ENCODE data around the gene MLLT3. TPM values are rescaled to one million over a fixed set of nuclear protein-coding genes. Genes with fewer than 3 reads are reported as not detected.

MLLT3 gene
- total and polyA plus RNA-seq, 2 of the 8 experiments (the other 6 are each of a cell fraction or from before 2014, with no cell fraction given), result 5.9 to 9.6 TPM

DNA sequence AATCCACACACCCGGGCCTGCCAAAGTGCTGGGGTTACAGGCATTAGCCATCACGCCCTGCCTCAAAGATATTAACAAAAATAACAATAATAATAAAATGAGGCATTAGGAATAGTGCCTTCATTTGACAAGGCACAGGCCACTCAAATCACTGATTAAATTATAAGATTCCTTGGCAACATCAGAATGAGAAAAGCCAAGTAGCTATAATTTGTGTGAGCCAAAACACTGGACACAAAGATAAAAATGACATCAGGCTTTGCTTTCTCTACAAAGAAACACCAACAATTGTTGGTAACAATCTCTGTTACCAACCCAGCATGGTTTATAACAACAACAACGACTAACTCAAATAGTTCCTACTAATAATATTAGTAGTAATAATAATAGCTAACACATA lies 73.2 kb downstream of the MLLT3 start:
- no peak overlapping the region for H2AK5ac ChIP-seq (ENCODE audit: low read depth, low read length)
- ChIA-PET CTCF (ENCODE audit: partially characterized antibody) (interaction anchor here (1.1 kb wide), 1 partner anchor 27 kb away, joined by 8 read pairs; no protein-coding TSS in a partner anchor), POLR2A (ENCODE audit: partially characterized antibody) (no interaction called here)
- H3K4me2 ChIP-seq (ENCODE audit: insufficient read depth in 1 of 2, low read depth in 2 of 2, low read length in 2 of 2), result no peak overlapping the region
- no peak overlapping the region for H4K91ac ChIP-seq (replicated peaks; ENCODE audit: insufficient read length, low read length)
- H3K27me3 ChIP-seq (replicated peaks in 1 of 4; ENCODE audit: control insufficient read depth in 3 of 4, extremely low read depth in 1 of 4, insufficient read depth in 3 of 4, low read length in 3 of 4), result no peaks in the 10 kb centered on the region
- H4K5ac ChIP-seq (ENCODE audit: insufficient read length, low read depth, low read length), result no peak overlapping the region
- no peak overlapping the region for H3K23ac ChIP-seq (ENCODE audit: insufficient read length)
- no peaks in the 10 kb centered on the region for H3K79me2 ChIP-seq (ENCODE audit: control insufficient read depth in 1 of 2, insufficient read depth in 2 of 2, low read length in 2 of 2)
- no peaks in the 10 kb centered on the region for H3K79me1 ChIP-seq (ENCODE audit: low read depth, low read length)
- H2BK15ac ChIP-seq (ENCODE audit: low read length), result no peak overlapping the region
- H2AFZ ChIP-seq (ENCODE audit: low read length), result no peak overlapping the region
- no peak overlapping the region for H3K14ac ChIP-seq (ENCODE audit: insufficient read length)
- H3K36me3 ChIP-seq (ENCODE audit: control insufficient read depth in 2 of 4, insufficient read depth in 4 of 4, low read length in 3 of 4), result no peaks in the 10 kb centered on the region
- WGBS, 2 experiments (ENCODE audit: extremely low coverage in 1 of 2, insufficient coverage in 1 of 2, insufficient read length in 1 of 2, insufficient replicate concordance in 2 of 2, low coverage in 1 of 2, low lambda C conversion rate in 2 of 2, missing lambda C conversion rate in 1 of 2), result 87% methylated on average over 3 of the region's 3 CpGs; no CpG with 5 or more reads in 1 of the 2 experiments
- H4K20me1 ChIP-seq (replicated peaks in 1 of 2; ENCODE audit: control insufficient read depth in 1 of 2, insufficient read depth in 2 of 2, low read length in 2 of 2), result peaks cover 0 to 2% of the 10 kb centered on the region in 2 experiments
- H3K4me1 ChIP-seq (replicated peaks in 1 of 4; ENCODE audit: control insufficient read depth in 3 of 4, insufficient read depth in 4 of 4, low read length in 3 of 4), result peaks cover 0 to 3% (median 0%) of the 10 kb centered on the region in 4 experiments; a peak in 4 of 7 replicates
- H3K23me2 ChIP-seq (ENCODE audit: low read depth, low read length), result no peaks in the 10 kb centered on the region
- H3K27ac ChIP-seq (ENCODE audit: low read depth, low read length), result no peak overlapping the region
- H3K56ac ChIP-seq (replicated peaks; ENCODE audit: insufficient read length, low read depth, low read length), result no peak overlapping the region
- H4K8ac ChIP-seq (ENCODE audit: extremely low read depth, insufficient read depth, low read length), result no peak overlapping the region
- H3K4ac ChIP-seq (replicated peaks; ENCODE audit: insufficient read length, low read depth, low read length), result no peak overlapping the region
- no peak overlapping the region for H3K9ac ChIP-seq (replicated peaks in 1 of 4; ENCODE audit: extremely low read depth in 1 of 4, low read depth in 3 of 4, low read length in 3 of 4)
- DNase-seq (ENCODE audit: low read depth in 1 of 2, low spot score in 2 of 2) (no peak), FAIRE-seq (no peak)
- no peak overlapping the region for H3K4me3 ChIP-seq (ENCODE audit: extremely low read depth in 1 of 4, insufficient read depth in 2 of 4, low read depth in 3 of 4, low read length in 4 of 4)
- no peak overlapping the region for H2BK120ac ChIP-seq (replicated peaks; ENCODE audit: low read depth, low read length)
- H2BK5ac ChIP-seq (ENCODE audit: low read depth, low read length), result no peak overlapping the region
- H2BK12ac ChIP-seq (ENCODE audit: low read depth, low read length), result no peak overlapping the region
- H3K18ac ChIP-seq (ENCODE audit: extremely low read depth, low read length), result no peak overlapping the region
- no peak overlapping the region for H2BK20ac ChIP-seq (ENCODE audit: low read length)
- no peaks in the 10 kb centered on the region for H3K9me3 ChIP-seq (ENCODE audit: insufficient read depth in 2 of 2, low read depth in 1 of 2, low read length in 1 of 2)
- TF ChIP-seq CTBP2 (IDR thresholded peaks at IDR 0.05; ENCODE audit: borderline replicate concordance, insufficient read depth, insufficient read length, low read length), result no peak
- no peak for TF ChIP-seq CHD2 (IDR thresholded peaks at IDR 0.05; ENCODE audit: low read length)
- TF ChIP-seq ZNF274 (IDR thresholded peaks at IDR 0.05; ENCODE audit: borderline replicate concordance, extremely low read depth, low read length), result no peak
- TF ChIP-seq PHF8 (conservative IDR thresholded peaks at IDR 0.05; ENCODE audit: low read depth, low read length), result no peak

Measured in H1 (cell line).